ENCODE measurements around the gene MAGEA4.

MAGEA4 gene

GRCh38 chrX:151970027-151970426 is 57.3 kb downstream of the MAGEA4 start:
- TF ChIP-seq TAF1 (IDR thresholded peaks at IDR 0.05; ENCODE audit: borderline replicate concordance, insufficient read depth, low read length) (no peak), SIN3A (IDR thresholded peaks at IDR 0.05; ENCODE audit: borderline replicate concordance, insufficient read depth, low read length) (no peak), FOXP2 (optimal IDR thresholded peaks at IDR 0.05; ENCODE audit: borderline replicate concordance, extremely low read depth, extremely low read length, insufficient read depth) (no peak), POLR2AphosphoS5 (IDR thresholded peaks at IDR 0.05; ENCODE audit: low read depth, low read length) (no peak), REST (IDR thresholded peaks at IDR 0.05; ENCODE audit: insufficient read depth in 1 of 2, low read depth in 2 of 2, low read length in 2 of 2) (no peak)

GRCh38 chrX:151970661-151971060 is 58.0 kb downstream of the MAGEA4 start:
- no peak for TF ChIP-seq SIN3A (IDR thresholded peaks at IDR 0.05; ENCODE audit: borderline replicate concordance, insufficient read depth, low read length)
- TF ChIP-seq REST (IDR thresholded peaks at IDR 0.05; ENCODE audit: insufficient read depth in 1 of 2, low read depth in 2 of 2, low read length in 2 of 2) = 0 out of 4 replicates have a peak, but pooled peaks of 1 of the 2 experiments have one; percentile 12
- no peak for TF ChIP-seq FOXP2 (optimal IDR thresholded peaks at IDR 0.05; ENCODE audit: borderline replicate concordance, extremely low read depth, extremely low read length, insufficient read depth)

GRCh38 chrX:151973060-151973661 is 60.5 kb downstream of the MAGEA4 start:
- TF ChIP-seq REST (IDR thresholded peaks at IDR 0.05; ENCODE audit: insufficient read depth in 1 of 2, low read depth in 2 of 2, low read length in 2 of 2) (no peak), TAF1 (IDR thresholded peaks at IDR 0.05; ENCODE audit: borderline replicate concordance, insufficient read depth, low read length) (no peak), SIN3A (IDR thresholded peaks at IDR 0.05; ENCODE audit: borderline replicate concordance, insufficient read depth, low read length) (no peak), FOXP2 (optimal IDR thresholded peaks at IDR 0.05; ENCODE audit: borderline replicate concordance, extremely low read depth, extremely low read length, insufficient read depth) (no peak), POLR2AphosphoS5 (IDR thresholded peaks at IDR 0.05; ENCODE audit: low read depth, low read length) (no peak)

- no peak for TF ChIP-seq FOXP2 (optimal IDR thresholded peaks at IDR 0.05; ENCODE audit: borderline replicate concordance, extremely low read depth, extremely low read length, insufficient read depth)
These were observed 61.2 kb downstream of the MAGEA4 start for GRCh38 chrX:151973851-151974335.

Measured in PFSK-1 (cell line).